IMR-90 (cell line): Measurements from ENCODE around the gene ZMYND11. TPM values are rescaled to one million over a fixed set of nuclear protein-coding genes. Genes with fewer than 3 reads are reported as not detected.
"Not testable (repeated sequence)": the region's sequence is repeated elsewhere in the genome, so short reads cannot be mapped to it uniquely, and the experiment has no call there.

Experiments
- ATAC-seq: fragments of 200-7000 bp; cut with Tn5 transposase; 2 replicates; pipeline ENCODE4 v1.9.1; 2020; ENCODE audit warnings: low read depth, mild to moderate bottlenecking, moderate library complexity
- BruUV-seq: library from RNA; stranded (reverse); fragments of 400-500 nt; replicated peaks from 2 replicates; lab custom pipeline; 2021; lab: Mats Ljungman, UMichigan
- CTCF ChIA-PET: fragments of 300-600 bp; formaldehyde crosslinking; extraction: SDS; loops from one replicate; lab custom pipeline; 2021; ENCODE audit warnings: antibody characterized with exemption; lab: Yijun Ruan, JAX
- POLR2A ChIA-PET: fragments of 300-600 bp; sonication (Branson Sonifier 250); formaldehyde crosslinking; loops from one replicate; lab custom pipeline; 2022; ENCODE audit warnings: antibody characterized with exemption; ENCODE audit not compliant: unreplicated experiment; lab: Charles Lee
- DNase-seq: peaks from one replicate; pipeline ENCODE4 v3.0.0; 2013
- H2AFZ ChIP-seq: replicated peaks from 2 replicates; pipeline ENCODE3; 2013; ENCODE audit warnings: low read length, mild to moderate bottlenecking; ENCODE audit not compliant: poor library complexity
- H2AK5ac ChIP-seq: 2 replicates; pipeline ENCODE4 v1.6.1; 2013; ENCODE audit warnings: low read depth, low read length, inconsistent platforms
- H2AK9ac ChIP-seq: replicated peaks from 2 replicates; pipeline ENCODE3; 2013; ENCODE audit warnings: mild to moderate bottlenecking, low read depth, low read length, moderate library complexity; ENCODE audit not compliant: poor library complexity
- H2BK120ac ChIP-seq: 2 replicates; pipeline ENCODE4 v1.6.1; 2013; ENCODE audit warnings: low read depth, low read length, inconsistent platforms
- H2BK15ac ChIP-seq: 3 replicates; pipeline ENCODE4 v1.6.1; 2013; ENCODE audit warnings: low read depth, low read length, inconsistent platforms
- H2BK20ac ChIP-seq: 2 replicates; pipeline ENCODE4 v1.6.1; 2013; ENCODE audit warnings: low read depth, mild to moderate bottlenecking, inconsistent platforms, low read length, moderate library complexity
- H2BK5ac ChIP-seq: 2 replicates; pipeline ENCODE4 v1.6.1; 2013; ENCODE audit warnings: mild to moderate bottlenecking, low read depth, low read length, inconsistent platforms; ENCODE audit not compliant: poor library complexity, severe bottlenecking
- H3K14ac ChIP-seq: replicated peaks from 2 replicates; pipeline ENCODE4 v1.6.1; 2013; ENCODE audit warnings: low read depth, low read length, inconsistent platforms
- H3K18ac ChIP-seq: 2 replicates; pipeline ENCODE4 v1.6.1; 2013; ENCODE audit warnings: low read depth, low read length, control low read depth
- H3K23ac ChIP-seq: 2 replicates; pipeline ENCODE4 v1.6.1; 2013; ENCODE audit warnings: low read depth, low read length, inconsistent platforms
- H3K27ac ChIP-seq: 2 replicates; pipeline ENCODE4 v1.5.1; 2013; ENCODE audit warnings: mild to moderate bottlenecking, control low read depth, low read length; ENCODE audit not compliant: insufficient read depth
- H3K27me3 ChIP-seq: 2 replicates; pipeline ENCODE4 v1.6.1; 2013; ENCODE audit warnings: low read length; ENCODE audit not compliant: control insufficient read depth, insufficient read depth
- H3K36me3 ChIP-seq: 2 replicates; pipeline ENCODE4 v1.6.1; 2013; ENCODE audit warnings: low read length, mixed read lengths; ENCODE audit not compliant: control insufficient read depth, insufficient read depth
- H3K4ac ChIP-seq: 2 replicates; pipeline ENCODE4 v1.6.1; 2013; ENCODE audit warnings: low read depth, low read length, inconsistent platforms
- H3K4me1 ChIP-seq: 2 replicates; pipeline ENCODE4 v1.6.1; 2013; ENCODE audit warnings: low read length, mixed read lengths; ENCODE audit not compliant: control insufficient read depth, insufficient read depth
- H3K4me2 ChIP-seq: 2 replicates; pipeline ENCODE4 v1.6.1; 2013; ENCODE audit warnings: low read depth, mild to moderate bottlenecking, control low read depth, low read length, moderate library complexity
- H3K4me3 ChIP-seq: 2 replicates; pipeline ENCODE4 v1.5.1; 2013; ENCODE audit warnings: low read depth, mild to moderate bottlenecking, control low read depth, low read length, moderate library complexity; ENCODE audit not compliant: insufficient read depth
- H3K56ac ChIP-seq: 2 replicates; pipeline ENCODE4 v1.6.1; 2013; ENCODE audit warnings: low read length, inconsistent platforms; ENCODE audit not compliant: insufficient read depth; ENCODE audit errors: extremely low read depth
- H3K79me1 ChIP-seq, 2 experiments: 2 replicates each; pipeline ENCODE4 v1.6.1; 2013; ENCODE audit warnings: low read length in 2 of 2, inconsistent platforms in 1 of 2, low read depth in 1 of 2
- H3K9ac ChIP-seq: 2 replicates; pipeline ENCODE4 v1.6.1; 2013; ENCODE audit warnings: low read depth, low read length, control low read depth
- H3K9me1 ChIP-seq: 2 replicates; pipeline ENCODE4 v1.6.1; 2013; ENCODE audit warnings: low read length, inconsistent platforms; ENCODE audit not compliant: insufficient read depth
- H3K9me3 ChIP-seq: 2 replicates; pipeline ENCODE4 v1.6.1; 2013; ENCODE audit warnings: low read length; ENCODE audit not compliant: control insufficient read depth, insufficient read depth
- H4K20me1 ChIP-seq: 2 replicates; pipeline ENCODE4 v1.6.1; 2013; ENCODE audit warnings: low read length, inconsistent platforms; ENCODE audit not compliant: insufficient read depth
- H4K5ac ChIP-seq: 2 replicates; pipeline ENCODE4 v1.6.1; 2013; ENCODE audit warnings: mild to moderate bottlenecking, low read depth, low read length, control low read depth
- H4K8ac ChIP-seq, 2 experiments: 2 replicates each; pipeline ENCODE4 v1.6.1; 2013; ENCODE audit warnings: low read depth in 2 of 2, low read length in 2 of 2, control low read depth in 1 of 2, inconsistent platforms in 1 of 2
- H4K91ac ChIP-seq: 2 replicates; pipeline ENCODE4 v1.6.1; 2013; ENCODE audit warnings: low read depth, low read length, inconsistent platforms; ENCODE audit not compliant: insufficient read depth
- CTCF ChIP-seq: conservative IDR thresholded peaks from 2 replicates; pipeline ENCODE4 v1.5.1; 2012; ENCODE audit warnings: mild to moderate bottlenecking, low read depth, low read length, improper control_type of control experiment
- MXI1 ChIP-seq: IDR thresholded peaks from 2 replicates; pipeline ENCODE4 v1.6.1; 2012; ENCODE audit warnings: low read depth, mild to moderate bottlenecking, low read length, moderate library complexity, borderline replicate concordance
- NFE2L2 ChIP-seq: fragments of 150-350 bp; IDR thresholded peaks from 2 replicates; pipeline ENCODE4 v1.6.1; 2016; ENCODE audit warnings: low read depth, mild to moderate bottlenecking, low read length
- SMC3 ChIP-seq: fragments of 150-350 bp; IDR thresholded peaks from 2 replicates; pipeline ENCODE4 v1.6.1; 2016; ENCODE audit warnings: low read depth, mild to moderate bottlenecking, antibody characterized with exemption, low read length, moderate library complexity
- whole genome bisulfite sequencing, 2 experiments: methylation state at CpG; one replicate each; pipeline versions ENCODE4 v1.1.5 to v1.1.7; 2013; ENCODE audit warnings: missing lambda C conversion rate in 2 of 2; ENCODE audit not compliant: insufficient read length in 1 of 2; ENCODE audit errors: extremely low coverage in 2 of 2; 5-methylcytosine and 5-hydroxymethylcytosine counted together
- dilution Hi-C: fragments of 300-500 bp; cut with HindIII; formaldehyde crosslinking; loops from one replicate; pipeline ENCODE4 v1.14.3; 2018; ENCODE audit warnings: low sequenced_read_pairs; ENCODE audit not compliant: unreplicated experiment
- in situ Hi-C: fragments of 300-500 bp; cut with MboI; formaldehyde crosslinking; loops from 3 replicates; pipeline ENCODE4 v1.14.3; 2019; ENCODE audit warnings: low sequenced_read_pairs, inconsistent platforms, mixed read lengths
- intact Hi-C: fragments of 100-400 bp; cut with micrococcal nuclease; formaldehyde crosslinking; loops from 2 replicates; pipeline ENCODE4 v1.10.0; 2022
- polyA plus RNA-seq, 3 experiments: library from polyadenylated mRNA; depleted of rRNA; stranded (reverse); fragments of >200 nt; gene quantifications; 2 replicates each; pipeline ENCODE4 v1.2.3, GENCODE V29; 2012; ENCODE audit warnings: low replicate concordance in 1 of 3
- total RNA-seq: library from RNA; depleted of rRNA; stranded (reverse); fragments of >200 nt; gene quantifications from 2 replicates; pipeline ENCODE4 v1.2.3, GENCODE V29; 2012

ZMYND11 gene
- total and polyA plus RNA-seq, 2 of the 4 experiments (the other 2 are of a cell fraction): 39.5 to 72.2 TPM

DNA sequence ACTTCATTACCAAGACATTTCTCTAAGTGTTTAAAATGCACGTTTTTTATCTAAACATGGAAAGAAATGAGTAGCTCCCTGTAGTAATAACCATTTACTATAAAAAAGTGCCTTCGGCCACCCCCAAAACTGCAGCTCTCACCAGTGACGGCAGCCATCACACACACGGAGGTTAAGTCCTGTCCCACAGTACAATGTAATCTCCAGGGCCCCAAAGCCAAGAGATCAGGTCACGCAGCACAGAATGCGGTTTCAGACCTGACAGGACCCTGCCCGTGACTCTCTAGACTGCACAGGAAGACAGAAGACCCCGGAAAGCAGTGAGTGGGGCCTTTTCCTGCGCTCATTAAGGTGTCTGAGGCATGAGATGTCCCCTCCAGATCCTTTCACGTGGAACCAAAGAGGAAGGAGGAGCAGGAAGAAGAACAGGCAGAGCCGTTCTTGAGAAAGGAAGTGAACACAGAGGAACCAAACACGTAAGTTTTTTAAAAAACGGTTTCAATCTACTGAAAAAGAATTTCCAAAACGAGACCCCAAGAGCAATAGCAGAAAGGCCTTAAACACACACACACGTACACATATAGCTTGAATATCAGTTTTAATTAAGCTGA, 125.7 kb downstream of the ZMYND11 start:
- Histone ChIP-seq H3K27ac (no peak overlapping the region), H3K14ac (no peak overlapping the region), H3K4me2 (no peak overlapping the region), H3K79me1 (no peaks in the 10 kb centered on the region), H2AK5ac (no peak overlapping the region), H4K5ac (no peak overlapping the region), H3K4ac (no peak overlapping the region), H2AK9ac (no peak overlapping the region), H3K9me3 (no peaks in the 10 kb centered on the region), H3K9me1 (peaks cover 3% of the 10 kb centered on the region), H2BK15ac (no peak overlapping the region), H2AFZ (no peak overlapping the region), H3K9ac (no peak overlapping the region), H2BK5ac (no peak overlapping the region), H3K23ac (no peak overlapping the region), H2BK120ac (no peak overlapping the region), H3K36me3 (peaks cover 7% of the 10 kb centered on the region; the same call in 1 of the 2 replicates), H3K56ac (no peak overlapping the region), H3K4me1 (no peaks in the 10 kb centered on the region), H3K4me3 (no peak overlapping the region), H4K8ac (no peak overlapping the region), H3K27me3 (no peaks in the 10 kb centered on the region), H2BK20ac (no peak overlapping the region), H4K20me1 (peaks cover 6% of the 10 kb centered on the region), H3K18ac (no peak overlapping the region), H4K91ac (no peak overlapping the region)
- ChIA-PET CTCF (no interaction called here), POLR2A (no interaction called here)
- whole genome bisulfite sequencing, 2 experiments: 94% methylated on average over 5 of the region's 15 CpGs; no CpG with 5 or more reads in 1 of the 2 experiments
- intact Hi-C loops: no loop called here
- DNase-seq (no peak), ATAC-seq (no peak)
- TF ChIP-seq NFE2L2: no peak
- no peak for TF ChIP-seq MXI1
- TF ChIP-seq SMC3: no peak
- TF ChIP-seq CTCF: no peak
- in situ Hi-C loops: no loop called here
- dilution Hi-C loops: no loop called here
- BruUV-seq: no TSS peak

DNA sequence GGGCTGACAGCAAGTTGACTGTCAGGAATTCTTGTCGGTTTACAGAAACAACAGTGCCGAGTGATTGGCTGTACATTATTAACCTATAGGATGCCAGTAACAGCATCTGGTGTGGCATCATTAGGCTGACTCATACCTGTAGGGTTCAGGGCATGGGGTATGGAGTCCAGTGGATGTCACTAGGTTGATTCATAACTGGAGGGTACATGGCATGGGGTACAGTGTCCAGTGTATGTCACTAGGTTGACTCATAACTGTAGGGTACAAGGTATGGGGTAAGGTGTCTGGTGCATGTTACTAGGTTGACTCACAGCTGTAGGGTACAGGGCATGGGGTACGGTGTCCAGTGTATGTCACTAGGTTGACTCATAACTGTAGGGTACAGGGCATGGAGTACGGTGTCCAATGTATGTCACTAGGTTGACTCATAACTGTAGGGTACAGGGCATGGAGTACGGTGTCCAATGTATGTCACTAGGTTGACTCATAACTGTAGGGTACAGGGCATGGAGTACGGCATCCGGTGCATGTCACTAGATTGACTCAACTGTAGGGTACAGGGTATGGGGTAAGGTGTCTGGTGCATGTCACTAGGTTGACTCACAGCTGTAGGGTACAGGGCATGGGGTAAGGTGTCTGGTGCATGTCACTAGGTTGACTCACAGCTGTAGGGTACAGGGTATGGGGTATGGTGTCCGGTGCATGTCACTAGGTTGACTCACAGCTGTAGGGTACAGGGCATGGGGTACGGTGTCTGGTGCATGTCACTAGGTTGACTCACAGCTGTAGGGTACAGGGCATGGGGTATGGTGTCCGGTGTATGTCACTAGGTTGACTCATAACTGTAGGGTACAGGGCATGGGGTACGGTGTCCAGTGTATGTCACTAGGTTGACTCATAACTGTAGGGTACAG, 129.2 kb downstream of the ZMYND11 start:
- H2AK5ac ChIP-seq, BruUV-seq, POLR2A ChIA-PET, H2BK20ac ChIP-seq, H4K5ac ChIP-seq, H3K79me1 ChIP-seq, H2BK120ac ChIP-seq, H4K91ac ChIP-seq, intact Hi-C loops, H3K56ac ChIP-seq, H3K36me3 ChIP-seq, H3K4me3 ChIP-seq, H2BK5ac ChIP-seq, H3K18ac ChIP-seq, H3K4me2 ChIP-seq, H3K4ac ChIP-seq, H3K14ac ChIP-seq, H3K9me3 ChIP-seq, CTCF ChIA-PET, H3K9me1 ChIP-seq, H2AFZ ChIP-seq, H2BK15ac ChIP-seq, ATAC-seq, H4K20me1 ChIP-seq, H2AK9ac ChIP-seq, dilution Hi-C loops, H4K8ac ChIP-seq, in situ Hi-C loops, H3K9ac ChIP-seq, DNase-seq, H3K23ac ChIP-seq, H3K27me3 ChIP-seq, H3K4me1 ChIP-seq, H3K27ac ChIP-seq: not testable (repeated sequence)
- 50% methylated on average over 2 of the region's 11 CpGs; no CpG with 5 or more reads in 1 of the 2 experiments for WGBS, 2 experiments
